ENCODE results near the gene SFXN5. TPM values are rescaled to one million over a fixed set of nuclear protein-coding genes. Genes with fewer than 3 reads are reported as not detected.

The SFXN5 gene
- total RNA-seq, 1 donor from 2014 or later: 7.6 TPM

DNA sequence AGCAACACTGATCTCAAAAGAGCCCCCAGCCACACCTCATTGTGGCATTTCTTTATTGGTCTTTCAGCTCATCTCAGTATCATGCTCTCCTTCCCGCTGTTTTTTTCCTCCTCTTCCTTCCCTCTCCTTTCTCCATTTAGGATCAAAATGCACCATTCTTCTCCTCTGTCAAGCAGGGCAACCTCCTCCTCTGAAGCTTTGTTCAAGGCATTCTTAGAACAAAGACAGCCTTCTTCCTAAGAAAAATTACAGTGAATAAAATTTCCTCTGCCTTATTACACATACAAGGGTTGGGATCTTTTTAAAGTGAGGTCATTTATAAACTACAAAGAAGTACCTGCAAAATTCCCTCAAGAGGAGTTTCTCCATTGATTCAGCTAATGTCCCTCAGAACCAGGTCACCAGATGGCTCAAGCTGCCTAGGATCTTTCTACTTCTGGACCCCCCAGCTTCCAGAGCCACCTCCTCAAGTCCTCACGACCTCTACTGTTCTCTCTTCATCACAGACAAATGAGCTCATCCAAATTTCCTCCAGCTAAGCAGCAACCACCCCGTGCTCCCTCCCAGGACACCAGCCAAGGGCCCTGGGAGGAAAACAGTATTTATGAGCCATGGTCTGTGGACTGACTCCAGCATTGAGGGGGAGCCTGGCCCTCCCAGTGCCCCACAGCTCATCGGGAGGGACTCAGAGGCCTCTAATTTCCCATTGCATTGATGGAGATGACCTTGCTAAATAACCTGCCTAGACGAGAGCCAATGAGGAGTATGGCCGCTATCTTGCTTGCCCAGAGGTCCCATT lies 18.0 kb downstream of the SFXN5 start:
- Histone ChIP-seq H3K36me3 (ENCODE audit: control insufficient read depth, insufficient read depth, low read length) (peaks cover 1% of the 10 kb centered on the region), H3K4me3 (ENCODE audit: low read depth, low read length) (no peak overlapping the region), H3K27me3 (ENCODE audit: control insufficient read depth, insufficient read depth, low read length) (no peaks in the 10 kb centered on the region)
- DNase-seq (ENCODE audit: low read depth): no peak
- TF ChIP-seq, protein P1, sequence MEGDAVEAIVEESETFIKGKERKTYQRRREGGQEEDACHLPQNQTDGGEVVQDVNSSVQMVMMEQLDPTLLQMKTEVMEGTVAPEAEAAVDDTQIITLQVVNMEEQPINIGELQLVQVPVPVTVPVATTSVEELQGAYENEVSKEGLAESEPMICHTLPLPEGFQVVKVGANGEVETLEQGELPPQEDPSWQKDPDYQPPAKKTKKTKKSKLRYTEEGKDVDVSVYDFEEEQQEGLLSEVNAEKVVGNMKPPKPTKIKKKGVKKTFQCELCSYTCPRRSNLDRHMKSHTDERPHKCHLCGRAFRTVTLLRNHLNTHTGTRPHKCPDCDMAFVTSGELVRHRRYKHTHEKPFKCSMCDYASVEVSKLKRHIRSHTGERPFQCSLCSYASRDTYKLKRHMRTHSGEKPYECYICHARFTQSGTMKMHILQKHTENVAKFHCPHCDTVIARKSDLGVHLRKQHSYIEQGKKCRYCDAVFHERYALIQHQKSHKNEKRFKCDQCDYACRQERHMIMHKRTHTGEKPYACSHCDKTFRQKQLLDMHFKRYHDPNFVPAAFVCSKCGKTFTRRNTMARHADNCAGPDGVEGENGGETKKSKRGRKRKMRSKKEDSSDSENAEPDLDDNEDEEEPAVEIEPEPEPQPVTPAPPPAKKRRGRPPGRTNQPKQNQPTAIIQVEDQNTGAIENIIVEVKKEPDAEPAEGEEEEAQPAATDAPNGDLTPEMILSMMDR (IDR thresholded peaks at IDR 0.05; ENCODE audit: insufficient read depth, low read length, poor library complexity, severe bottlenecking): no peak

DNA sequence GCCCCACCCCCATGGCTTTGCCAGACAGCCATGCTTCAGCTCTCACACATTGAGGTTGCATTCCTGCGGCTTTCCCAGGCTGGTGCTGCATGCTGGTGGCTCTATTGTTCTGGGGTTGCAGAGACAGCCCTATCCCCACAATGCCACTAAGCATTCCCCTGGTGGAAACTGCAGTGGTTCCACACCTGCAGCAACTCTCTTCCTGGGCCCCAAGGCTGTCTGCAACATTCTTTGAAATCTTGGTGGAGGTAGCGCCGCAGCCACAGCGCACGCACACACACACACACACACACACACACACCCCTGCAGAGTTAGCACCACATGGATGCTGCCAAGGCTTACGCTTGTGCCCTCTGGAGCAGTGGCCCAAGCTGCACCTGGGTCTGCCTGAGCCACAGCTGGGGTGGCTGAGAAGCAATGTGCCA lies 21.4 kb downstream of the SFXN5 start:
- DNase-seq (ENCODE audit: low read depth): peak; percentile 37
- Histone ChIP-seq H3K36me3 (ENCODE audit: control insufficient read depth, insufficient read depth, low read length) (no peaks in the 10 kb centered on the region), H3K4me3 (ENCODE audit: low read depth, low read length) (no peak overlapping the region), H3K27me3 (ENCODE audit: control insufficient read depth, insufficient read depth, low read length) (no peaks in the 10 kb centered on the region)
- TF ChIP-seq, protein P1 (IDR thresholded peaks at IDR 0.05; ENCODE audit: insufficient read depth, low read length, poor library complexity, severe bottlenecking): no peak

DNA sequence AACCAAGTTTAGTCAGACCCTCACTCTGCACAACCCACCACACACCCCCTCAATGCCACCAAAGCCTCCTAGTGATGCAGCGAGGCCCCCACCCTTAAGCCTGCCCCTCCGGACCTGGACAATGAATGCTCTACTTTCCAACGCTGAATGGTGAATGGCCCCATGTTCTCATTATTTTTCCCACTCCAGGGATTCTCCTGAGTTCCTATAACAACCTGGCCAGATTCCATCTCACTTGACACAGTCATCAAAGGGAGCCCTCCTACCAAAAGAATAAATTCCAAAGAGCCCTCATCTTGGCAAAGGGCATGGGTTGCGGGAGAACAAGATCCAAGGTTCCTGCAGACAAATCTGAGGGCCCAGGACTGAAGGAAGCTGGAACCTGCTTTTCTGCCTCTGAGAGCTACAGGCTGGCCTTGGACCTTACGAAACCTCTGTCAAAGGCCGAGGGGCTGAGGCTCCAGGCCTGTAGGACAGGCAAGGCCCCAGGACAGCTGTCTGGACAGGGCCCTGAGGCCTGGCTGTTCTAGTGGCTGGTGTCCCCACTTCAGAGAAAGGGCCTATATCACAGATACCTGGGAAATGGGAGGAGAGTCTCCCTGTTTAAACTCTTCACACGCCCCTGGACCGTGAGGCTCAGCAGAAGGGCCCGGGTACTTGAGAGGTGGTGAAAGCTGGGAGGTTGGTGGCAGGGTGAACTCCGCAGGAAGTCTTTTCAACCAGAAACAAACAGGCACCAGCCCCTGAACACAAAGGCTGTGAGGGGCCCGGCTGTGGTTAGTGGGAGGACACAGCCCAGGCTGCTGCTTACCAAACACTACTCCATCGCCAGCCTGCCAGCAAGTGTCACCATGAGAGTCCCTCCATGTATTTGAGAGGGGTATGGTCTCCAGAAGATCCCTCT lies 27.3 kb downstream of the SFXN5 start:
- Histone ChIP-seq H3K4me3 (ENCODE audit: low read depth, low read length) (no peak overlapping the region), H3K36me3 (ENCODE audit: control insufficient read depth, insufficient read depth, low read length) (no peaks in the 10 kb centered on the region), H3K27me3 (ENCODE audit: control insufficient read depth, insufficient read depth, low read length) (no peaks in the 10 kb centered on the region)
- no peak for DNase-seq (ENCODE audit: low read depth)
- TF ChIP-seq, protein P1 (IDR thresholded peaks at IDR 0.05; ENCODE audit: insufficient read depth, low read length, poor library complexity, severe bottlenecking): no peak

DNA sequence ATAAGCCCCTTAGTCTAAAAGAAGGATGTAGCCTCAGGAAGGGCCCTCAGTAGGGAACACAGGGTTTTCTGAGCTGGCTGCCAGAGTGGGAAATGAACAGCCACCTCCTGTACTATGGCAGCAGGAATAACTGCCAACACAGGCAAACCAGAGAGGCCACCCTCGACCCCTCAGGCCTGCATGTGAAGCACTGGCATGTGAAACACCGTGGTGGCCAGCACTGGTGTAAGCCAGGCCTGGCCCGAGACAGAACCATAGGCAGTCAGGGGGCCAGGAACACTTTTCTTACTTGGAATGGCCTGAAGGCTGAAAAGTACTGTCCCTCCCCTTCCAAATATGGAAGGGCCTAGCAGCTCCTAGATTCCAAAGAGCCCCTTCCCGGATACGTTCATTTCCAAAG lies 28.2 kb downstream of the SFXN5 start:
- TF ChIP-seq, protein P1 (IDR thresholded peaks at IDR 0.05; ENCODE audit: insufficient read depth, low read length, poor library complexity, severe bottlenecking): no peak
- no peaks in the 10 kb centered on the region for H3K27me3 ChIP-seq (ENCODE audit: control insufficient read depth, insufficient read depth, low read length)
- no peak for DNase-seq (ENCODE audit: low read depth)
- no peak overlapping the region for H3K4me3 ChIP-seq (ENCODE audit: low read depth, low read length)
- H3K36me3 ChIP-seq (ENCODE audit: control insufficient read depth, insufficient read depth, low read length): no peaks in the 10 kb centered on the region

DNA sequence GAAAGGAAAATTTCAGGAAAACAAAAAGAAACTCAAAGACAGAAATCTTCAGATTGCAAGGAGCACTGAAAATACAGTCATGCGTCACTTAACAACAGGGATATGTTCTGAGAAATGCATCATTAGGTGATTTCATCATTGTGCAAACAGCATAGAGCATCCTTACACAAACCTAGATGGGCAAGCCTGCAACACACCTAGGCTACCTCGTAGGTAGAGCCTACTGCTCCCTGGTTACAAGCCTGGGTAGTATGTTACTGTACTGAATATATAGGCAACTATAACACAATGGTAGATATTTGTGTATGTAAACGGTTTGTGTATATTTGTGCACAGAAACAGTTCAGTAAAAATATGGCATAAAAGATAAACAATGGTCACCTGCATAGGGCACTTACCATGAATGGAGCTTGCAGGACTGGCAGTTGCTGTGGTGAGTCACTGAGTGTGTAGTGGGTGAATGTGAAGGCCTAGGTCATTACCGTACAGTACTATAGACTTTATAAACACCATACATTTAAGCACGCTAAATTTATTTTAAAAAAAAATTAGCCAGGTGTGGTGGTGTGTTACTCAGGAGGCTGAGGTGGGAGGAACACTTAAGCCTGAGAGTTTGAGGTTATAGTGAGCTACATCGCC lies 33.4 kb downstream of the SFXN5 start:
- Histone ChIP-seq H3K27me3 (ENCODE audit: control insufficient read depth, insufficient read depth, low read length) (no peaks in the 10 kb centered on the region), H3K36me3 (ENCODE audit: control insufficient read depth, insufficient read depth, low read length) (no peaks in the 10 kb centered on the region), H3K4me3 (ENCODE audit: low read depth, low read length) (no peak overlapping the region)
- DNase-seq (ENCODE audit: low read depth): no peak
- TF ChIP-seq, protein P1 (IDR thresholded peaks at IDR 0.05; ENCODE audit: insufficient read depth, low read length, poor library complexity, severe bottlenecking): no peak
